OCI-LY7 (cell line): Measurements from ENCODE around the gene NECAB2. TPM values are rescaled to one million over a fixed set of nuclear protein-coding genes. Genes with fewer than 3 reads are reported as not detected.

Source experiments
- BruUV-seq: library from RNA; stranded (reverse); fragments of 400-500 nt; replicated peaks from 2 replicates; lab custom pipeline; 2021; lab: Mats Ljungman, UMichigan
- CTCF ChIA-PET: fragments of 300-600 bp; sonication (Branson Sonifier 250); formaldehyde crosslinking; loops from one replicate; lab custom pipeline; 2022; ENCODE audit warnings: antibody characterized with exemption; ENCODE audit not compliant: unreplicated experiment; lab: Charles Lee
- POLR2A ChIA-PET: fragments of 300-600 bp; sonication (Branson Sonifier 250); formaldehyde crosslinking; loops from one replicate; lab custom pipeline; 2022; ENCODE audit warnings: antibody characterized with exemption; lab: Charles Lee
- DNase-seq: peaks from one replicate; pipeline ENCODE4 v3.0.0-alpha.2; 2015; ENCODE audit warnings: low spot score
- H2AFZ ChIP-seq: fragments of 200-600 bp; sonication (generic), shearing (Covaris generic); 2 replicates; pipeline ENCODE4 v1.6.1; 2014; ENCODE audit warnings: mild to moderate bottlenecking, antibody characterized with exemption, low read length, moderate library complexity
- H3K27ac ChIP-seq: fragments of 200-600 bp; sonication (generic); 2 replicates; pipeline ENCODE4 v1.5.1; 2014; ENCODE audit warnings: mixed run types, low read depth, mild to moderate bottlenecking, moderate library complexity, low read length, inconsistent platforms; ENCODE audit not compliant: poor library complexity, severe bottlenecking
- H3K36me3 ChIP-seq: fragments of 200-600 bp; sonication (generic); 2 replicates; pipeline ENCODE4 v1.6.1; 2014; ENCODE audit warnings: mild to moderate bottlenecking, antibody characterized with exemption, low read length, moderate library complexity, mixed read lengths; ENCODE audit not compliant: insufficient read depth
- H3K4me1 ChIP-seq: fragments of 200-600 bp; sonication (generic); 2 replicates; pipeline ENCODE4 v1.5.1; 2014; ENCODE audit warnings: mild to moderate bottlenecking, low read length; ENCODE audit not compliant: insufficient read depth, poor library complexity, severe bottlenecking
- H3K4me2 ChIP-seq: fragments of 200-600 bp; sonication (generic); 2 replicates; pipeline ENCODE4 v1.6.1; 2014; ENCODE audit warnings: mild to moderate bottlenecking, low read length
- H3K4me3 ChIP-seq: fragments of 200-600 bp; sonication (generic); 2 replicates; pipeline ENCODE4 v1.5.1; 2014; ENCODE audit warnings: mild to moderate bottlenecking, low read depth, low read length; ENCODE audit not compliant: poor library complexity, severe bottlenecking
- H3K79me2 ChIP-seq: fragments of 200-600 bp; sonication (generic); 2 replicates; pipeline ENCODE4 v1.6.1; 2016; ENCODE audit warnings: low read depth, mild to moderate bottlenecking, low read length, moderate library complexity, mixed read lengths; ENCODE audit not compliant: insufficient read depth
- H3K9me2 ChIP-seq: fragments of 200-600 bp; sonication (generic); 2 replicates; pipeline ENCODE4 v1.6.1; 2016; ENCODE audit warnings: mild to moderate bottlenecking, low read length, mixed read lengths; ENCODE audit not compliant: insufficient read depth
- H3K9me3 ChIP-seq: fragments of 200-600 bp; sonication (generic); 2 replicates; pipeline ENCODE4 v1.6.1; 2014; ENCODE audit warnings: mild to moderate bottlenecking, mixed run types, low read length, mixed read lengths
- H4K20me1 ChIP-seq: fragments of 200-600 bp; sonication (generic); 2 replicates; pipeline ENCODE4 v1.6.1; 2014; ENCODE audit warnings: mild to moderate bottlenecking, antibody characterized with exemption, low read length, moderate library complexity, mixed read lengths; ENCODE audit not compliant: insufficient read depth
- EZH2phosphoT487 ChIP-seq: fragments of 200-600 bp; sonication (generic); IDR thresholded peaks from 2 replicates; pipeline ENCODE4 v1.6.1; 2018; ENCODE audit warnings: low read depth, borderline replicate concordance, mild to moderate bottlenecking, mixed run types, antibody characterized with exemption, low read length, moderate library complexity, mixed read lengths
- intact Hi-C: fragments of 100-400 bp; cut with micrococcal nuclease; formaldehyde crosslinking; loops from one replicate; pipeline ENCODE4 v1.10.0; 2022; ENCODE audit not compliant: unreplicated experiment
- total RNA-seq, 2 experiments: library from RNA; depleted of rRNA in 1 of 2; stranded (reverse); fragments of >200 nt in 1 of 2; shearing (Covaris generic) in 1 of 2; gene quantifications; 2 replicates each; pipeline ENCODE4 v1.2.3, GENCODE V29; 2014 to 2022
- TF ChIP-seq, protein P1 (sequence below): fragments of 200-600 bp; sonication (generic); conservative IDR thresholded peaks from 2 replicates; pipeline ENCODE4 v1.5.1; 2014; ENCODE audit warnings: mild to moderate bottlenecking, antibody characterized with exemption, low read length, moderate library complexity, mixed read lengths

Gene NECAB2
- total RNA-seq, 2 experiments from 2014 or later = not detected

- no TSS peak for BruUV-seq
These were observed 1.9 kb downstream of the NECAB2 start for GRCh38 chr16:83969771-83970429.

DNA sequence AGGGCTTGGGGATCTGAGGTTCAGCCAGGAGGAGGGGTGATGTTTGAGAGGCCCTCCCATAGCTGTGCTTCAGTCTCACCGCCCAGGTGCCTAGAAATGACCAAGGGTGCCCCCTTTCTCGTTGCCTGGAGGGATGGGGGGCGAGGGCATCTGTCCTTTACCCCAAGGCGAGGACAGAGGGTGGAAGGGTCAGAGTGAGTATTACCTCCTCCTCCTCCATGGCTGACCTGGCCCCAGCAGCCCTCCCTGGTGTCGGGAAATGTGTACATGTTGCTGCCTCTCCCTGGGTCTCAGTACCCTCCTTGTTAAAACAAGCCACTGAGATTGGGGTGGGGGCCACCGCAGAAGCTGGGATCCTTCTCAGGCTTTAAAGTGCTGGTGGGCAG, 2.4 kb downstream of the NECAB2 start:
- POLR2A ChIA-PET = no interaction called here
- H3K4me3 ChIP-seq = no peak overlapping the region
- H3K79me2 ChIP-seq = no peaks in the 10 kb centered on the region
- H3K4me2 ChIP-seq = no peak overlapping the region
- no peaks in the 10 kb centered on the region for H3K36me3 ChIP-seq
- CTCF ChIA-PET = no interaction called here
- no peaks in the 10 kb centered on the region for H3K9me3 ChIP-seq
- intact Hi-C loops = no loop called here
- H3K9me2 ChIP-seq = no peaks in the 10 kb centered on the region
- H4K20me1 ChIP-seq = no peaks in the 10 kb centered on the region
- DNase-seq = no peak
- no peaks in the 10 kb centered on the region for H3K4me1 ChIP-seq
- no peak overlapping the region for H3K27ac ChIP-seq
- no peak overlapping the region for H2AFZ ChIP-seq
- no peak for TF ChIP-seq EZH2phosphoT487
- TF ChIP-seq, protein P1, sequence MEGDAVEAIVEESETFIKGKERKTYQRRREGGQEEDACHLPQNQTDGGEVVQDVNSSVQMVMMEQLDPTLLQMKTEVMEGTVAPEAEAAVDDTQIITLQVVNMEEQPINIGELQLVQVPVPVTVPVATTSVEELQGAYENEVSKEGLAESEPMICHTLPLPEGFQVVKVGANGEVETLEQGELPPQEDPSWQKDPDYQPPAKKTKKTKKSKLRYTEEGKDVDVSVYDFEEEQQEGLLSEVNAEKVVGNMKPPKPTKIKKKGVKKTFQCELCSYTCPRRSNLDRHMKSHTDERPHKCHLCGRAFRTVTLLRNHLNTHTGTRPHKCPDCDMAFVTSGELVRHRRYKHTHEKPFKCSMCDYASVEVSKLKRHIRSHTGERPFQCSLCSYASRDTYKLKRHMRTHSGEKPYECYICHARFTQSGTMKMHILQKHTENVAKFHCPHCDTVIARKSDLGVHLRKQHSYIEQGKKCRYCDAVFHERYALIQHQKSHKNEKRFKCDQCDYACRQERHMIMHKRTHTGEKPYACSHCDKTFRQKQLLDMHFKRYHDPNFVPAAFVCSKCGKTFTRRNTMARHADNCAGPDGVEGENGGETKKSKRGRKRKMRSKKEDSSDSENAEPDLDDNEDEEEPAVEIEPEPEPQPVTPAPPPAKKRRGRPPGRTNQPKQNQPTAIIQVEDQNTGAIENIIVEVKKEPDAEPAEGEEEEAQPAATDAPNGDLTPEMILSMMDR = no peak
- BruUV-seq = no TSS peak

More at GRCh38 chr16:83969771-83970429, 1.9 kb downstream of the NECAB2 start:
- Histone ChIP-seq H2AFZ (no peak overlapping the region), H4K20me1 (no peaks in the 10 kb centered on the region), H3K4me1 (no peaks in the 10 kb centered on the region), H3K27ac (no peak overlapping the region), H3K9me2 (no peaks in the 10 kb centered on the region), H3K36me3 (no peaks in the 10 kb centered on the region), H3K4me2 (no peak overlapping the region), H3K4me3 (no peak overlapping the region), H3K79me2 (no peaks in the 10 kb centered on the region), H3K9me3 (no peaks in the 10 kb centered on the region)
- no peak for DNase-seq
- ChIA-PET CTCF (no interaction called here), POLR2A (no interaction called here)
- intact Hi-C loops = no loop called here
- TF ChIP-seq, protein P1 = no peak
- TF ChIP-seq EZH2phosphoT487 = no peak
